Astrocyte of the spinal cord (primary cell): ENCODE measurements around the gene ZCCHC14.
"Not testable (repeated sequence)": the region's sequence is repeated elsewhere in the genome, so short reads cannot be mapped to it uniquely, and the experiment has no call there.

ENCODE experiments used
- DNase-seq: peaks from one replicate; pipeline ENCODE4 v3.0.0; 2011; ENCODE audit warnings: low read depth, low spot score
- H3K4me3 ChIP-seq: 2 replicates; pipeline ENCODE4 v1.5.1; 2011; ENCODE audit warnings: low read depth, mild to moderate bottlenecking, low read length, moderate library complexity
- CTCF ChIP-seq: IDR thresholded peaks from 2 replicates; pipeline ENCODE4 v1.5.1; 2012; ENCODE audit warnings: low read depth, mild to moderate bottlenecking, low read length, inconsistent platforms
- in situ Hi-C: cut with HindIII; loops from 2 replicates; pipeline ENCODE4 v1.10.0; 2017; ENCODE audit warnings: low sequenced_read_pairs

Gene ZCCHC14

GRCh38 chr16:87486713-87487247 is 6.0 kb downstream of the ZCCHC14 start:
- in situ Hi-C loops = no loop called here
- DNase-seq = no peak
- H3K4me3 ChIP-seq = no peak overlapping the region
- no peak for TF ChIP-seq CTCF

GRCh38 chr16:87486282-87486681 is 6.5 kb downstream of the ZCCHC14 start:
- in situ Hi-C loops = no loop called here
- H3K4me3 ChIP-seq = no peak overlapping the region
- no peak for TF ChIP-seq CTCF
- DNase-seq = no peak

GRCh38 chr16:87485792-87486191 is 7.0 kb downstream of the ZCCHC14 start:
- H3K4me3 ChIP-seq, in situ Hi-C loops, DNase-seq: not testable (repeated sequence)

- no peak for DNase-seq
- in situ Hi-C loops = no loop called here
- TF ChIP-seq CTCF = no peak
- no peak overlapping the region for H3K4me3 ChIP-seq
These were observed 8.1 kb downstream of the ZCCHC14 start for GRCh38 chr16:87484487-87485331.

GRCh38 chr16:87483481-87483880 is 9.3 kb downstream of the ZCCHC14 start:
- DNase-seq = no peak
- in situ Hi-C loops = no loop called here
- no peak overlapping the region for H3K4me3 ChIP-seq
- no peak for TF ChIP-seq CTCF

- DNase-seq, in situ Hi-C loops, H3K4me3 ChIP-seq: not testable (repeated sequence)
These were observed 10.2 kb downstream of the ZCCHC14 start for GRCh38 chr16:87482670-87483069.

- no peak for DNase-seq
- TF ChIP-seq CTCF = no peak
- no peak overlapping the region for H3K4me3 ChIP-seq
- in situ Hi-C loops = no loop called here
These were observed 10.6 kb downstream of the ZCCHC14 start for GRCh38 chr16:87482266-87482665.

- H3K4me3 ChIP-seq, DNase-seq, in situ Hi-C loops: not testable (repeated sequence)
These were observed 11.1 kb downstream of the ZCCHC14 start for GRCh38 chr16:87481711-87482110.

- H3K4me3 ChIP-seq, DNase-seq, in situ Hi-C loops: not testable (repeated sequence)
These were observed 15.4 kb downstream of the ZCCHC14 start for GRCh38 chr16:87477209-87477981.
